AG04450 (cell line): Measurements from ENCODE around the gene NAP1L1. TPM values are rescaled to one million over a fixed set of nuclear protein-coding genes. Genes with fewer than 3 reads are reported as not detected.

Source experiments
- CTCF ChIA-PET: fragments of 300-600, 350-600 bp; formaldehyde crosslinking; extraction: SDS; loops from one replicate; lab custom pipeline; 2022; ENCODE audit warnings: antibody characterized with exemption, inconsistent platforms; lab: Charles Lee
- POLR2A ChIA-PET: fragments of 350-600 bp; formaldehyde crosslinking; extraction: SDS; loops from one replicate; lab custom pipeline; 2021; ENCODE audit warnings: antibody characterized with exemption, inconsistent platforms; lab: Yijun Ruan, JAX
- DNase-seq: peaks from one replicate; pipeline ENCODE4 v3.0.0-alpha.2; 2011; ENCODE audit warnings: low read depth, low spot score
- H3K27ac ChIP-seq: one replicate; pipeline ENCODE4 v1.5.1; 2012; ENCODE audit warnings: low read depth, low read length, control low read depth
- H3K27me3 ChIP-seq: one replicate; pipeline ENCODE4 v1.6.0; 2012; ENCODE audit warnings: low read length; ENCODE audit not compliant: control insufficient read depth, insufficient read depth
- H3K4me3 ChIP-seq: 2 replicates; pipeline ENCODE4 v1.5.1; 2011; ENCODE audit warnings: mild to moderate bottlenecking, low read depth, low read length, control low read depth
- H3K9me3 ChIP-seq: 2 replicates; pipeline ENCODE4 v1.5.1; 2012; ENCODE audit warnings: low read length; ENCODE audit not compliant: control insufficient read depth, insufficient read depth
- polyA plus RNA-seq: library from polyadenylated mRNA; depleted of rRNA; stranded (reverse); fragments of >200 nt; gene quantifications from 2 replicates; pipeline ENCODE4 v1.2.3, GENCODE V29; 2011
- TF ChIP-seq, protein P1 (sequence below): IDR thresholded peaks from 2 replicates; pipeline ENCODE4 v1.5.1; 2011; ENCODE audit warnings: low read depth, low read length, control low read depth, inconsistent platforms

The NAP1L1 gene
- polyA plus RNA-seq, 1 experiment = 593 TPM

DNA sequence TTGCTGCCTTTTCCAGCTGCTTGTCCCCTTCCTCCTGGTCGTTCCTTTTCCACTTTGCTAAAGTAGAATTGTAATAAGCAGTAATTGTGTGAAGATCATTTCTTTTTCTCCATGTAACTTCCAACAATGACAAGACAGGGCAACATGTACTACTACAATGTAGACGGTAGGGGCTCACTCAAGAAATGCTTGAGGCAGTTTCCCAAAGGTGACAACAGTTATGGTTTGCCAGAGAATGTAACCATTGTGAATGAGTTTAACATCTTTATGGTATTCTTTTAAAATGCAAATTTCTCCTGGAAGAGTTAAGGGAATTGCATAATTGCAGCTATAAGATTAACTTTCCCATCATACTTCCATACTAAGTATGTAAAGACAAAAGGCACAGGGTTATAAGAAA lies 29.1 kb downstream of the NAP1L1 start:
- TF ChIP-seq, protein P1, sequence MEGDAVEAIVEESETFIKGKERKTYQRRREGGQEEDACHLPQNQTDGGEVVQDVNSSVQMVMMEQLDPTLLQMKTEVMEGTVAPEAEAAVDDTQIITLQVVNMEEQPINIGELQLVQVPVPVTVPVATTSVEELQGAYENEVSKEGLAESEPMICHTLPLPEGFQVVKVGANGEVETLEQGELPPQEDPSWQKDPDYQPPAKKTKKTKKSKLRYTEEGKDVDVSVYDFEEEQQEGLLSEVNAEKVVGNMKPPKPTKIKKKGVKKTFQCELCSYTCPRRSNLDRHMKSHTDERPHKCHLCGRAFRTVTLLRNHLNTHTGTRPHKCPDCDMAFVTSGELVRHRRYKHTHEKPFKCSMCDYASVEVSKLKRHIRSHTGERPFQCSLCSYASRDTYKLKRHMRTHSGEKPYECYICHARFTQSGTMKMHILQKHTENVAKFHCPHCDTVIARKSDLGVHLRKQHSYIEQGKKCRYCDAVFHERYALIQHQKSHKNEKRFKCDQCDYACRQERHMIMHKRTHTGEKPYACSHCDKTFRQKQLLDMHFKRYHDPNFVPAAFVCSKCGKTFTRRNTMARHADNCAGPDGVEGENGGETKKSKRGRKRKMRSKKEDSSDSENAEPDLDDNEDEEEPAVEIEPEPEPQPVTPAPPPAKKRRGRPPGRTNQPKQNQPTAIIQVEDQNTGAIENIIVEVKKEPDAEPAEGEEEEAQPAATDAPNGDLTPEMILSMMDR = peak; percentile 21; the same call in 1 of the 2 replicates

DNA sequence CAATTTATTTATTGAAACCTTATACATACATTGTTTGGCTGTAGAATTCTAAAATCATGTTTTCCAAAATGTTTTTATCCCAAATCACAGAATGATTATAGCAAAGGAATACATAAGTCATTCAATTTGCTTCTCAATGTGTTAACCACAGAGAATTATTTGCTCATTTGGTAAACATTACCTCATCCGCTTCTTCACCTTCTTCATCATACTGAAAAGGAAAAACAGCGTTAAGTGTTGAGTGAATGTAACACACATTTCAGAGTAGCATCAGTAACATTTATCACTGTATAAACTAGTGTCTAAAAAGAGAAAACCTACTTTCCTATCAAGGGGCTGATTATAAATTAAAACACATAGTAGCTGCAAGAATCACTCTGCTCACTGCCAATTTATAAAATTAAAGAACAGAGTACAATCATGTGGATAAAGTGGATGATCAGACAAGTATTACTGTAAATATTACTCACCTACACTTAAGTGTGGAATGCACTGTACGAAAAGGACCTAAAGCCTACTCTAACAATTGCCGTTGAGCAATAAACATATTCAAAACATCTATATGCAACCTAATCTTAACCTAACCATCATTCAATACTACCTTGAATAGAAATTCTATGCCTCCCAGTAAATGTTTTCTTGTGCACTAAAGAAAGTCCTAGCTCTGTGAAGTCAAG lies 34.8 kb downstream of the NAP1L1 start:
- no peak for DNase-seq
- Histone ChIP-seq H3K4me3 (no peak overlapping the region), H3K9me3 (no peaks in the 10 kb centered on the region), H3K27me3 (no peaks in the 10 kb centered on the region), H3K27ac (no peak overlapping the region)
- ChIA-PET CTCF (interaction anchor here (1.1 to 1.9 kb wide), 4 partner anchors 12 to 537 kb away, joined by 3 to 9 read pairs (median 6); no protein-coding TSS in a partner anchor), POLR2A (no interaction called here)
- TF ChIP-seq, protein P1 = no peak

More for the DNA sequence above, 29.1 kb downstream of the NAP1L1 start:
- no peaks in the 10 kb centered on the region for H3K9me3 ChIP-seq
- ChIA-PET CTCF (interaction anchor here (1.6 kb wide), 1 partner anchor 292 kb away, joined by 4 read pairs; no protein-coding TSS in a partner anchor), POLR2A (no interaction called here)
- no peaks in the 10 kb centered on the region for H3K27me3 ChIP-seq
- H3K27ac ChIP-seq = no peak overlapping the region
- no peak for DNase-seq
- H3K4me3 ChIP-seq = no peak overlapping the region

DNA sequence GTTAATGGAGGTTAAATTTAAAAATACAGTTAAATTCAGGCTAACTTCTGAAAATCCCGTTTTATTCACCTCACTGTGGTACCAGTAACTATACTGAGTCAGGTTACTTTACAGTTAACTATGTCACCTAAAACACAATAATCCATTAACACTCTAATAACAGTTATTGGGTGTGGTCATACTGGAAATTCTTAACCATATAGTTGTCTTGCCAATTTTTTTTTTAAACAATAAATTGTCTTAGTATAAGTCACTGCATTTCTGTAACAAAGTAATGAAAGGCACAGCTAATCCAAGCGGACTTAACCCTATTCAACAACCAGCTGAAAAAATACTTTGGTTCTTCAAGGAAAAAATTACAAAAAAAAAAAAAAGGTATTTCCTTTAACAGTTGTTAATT lies 36.7 kb downstream of the NAP1L1 start:
- Histone ChIP-seq H3K27ac (no peak overlapping the region), H3K4me3 (no peak overlapping the region), H3K9me3 (no peaks in the 10 kb centered on the region), H3K27me3 (no peaks in the 10 kb centered on the region)
- ChIA-PET POLR2A (interaction anchor here (0.7 kb wide), 1 partner anchor 214 kb away, joined by 3 read pairs; no protein-coding TSS in a partner anchor), CTCF (interaction anchor here (0.6 to 1.7 kb wide), 4 partner anchors 8 to 373 kb away, joined by 4 to 8 read pairs (median 4); no protein-coding TSS in a partner anchor)
- TF ChIP-seq, protein P1 = no peak
- DNase-seq = no peak

DNA sequence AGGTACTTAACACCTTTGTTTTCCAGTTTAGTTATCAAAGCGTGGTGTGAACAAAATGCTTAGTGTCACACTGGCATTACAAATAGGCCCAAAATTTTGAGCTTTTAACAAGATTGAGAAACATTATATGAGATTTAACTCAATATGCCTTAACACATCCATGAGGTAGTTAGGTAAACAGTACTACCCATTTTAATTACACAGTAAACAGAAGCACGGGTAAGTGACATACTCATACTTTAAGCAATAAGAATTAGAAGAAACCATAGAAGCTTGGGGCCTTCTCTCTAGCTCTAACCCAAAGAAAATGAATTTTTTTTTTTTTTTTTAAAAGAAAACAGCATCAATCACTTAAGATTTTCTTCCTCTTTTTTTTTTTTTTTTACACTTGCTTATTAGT lies 37.4 kb downstream of the NAP1L1 start:
- TF ChIP-seq, protein P1 = no peak
- POLR2A ChIA-PET = no interaction called here
- no peaks in the 10 kb centered on the region for H3K9me3 ChIP-seq
- CTCF ChIA-PET = interaction anchor here (0.6 to 1.1 kb wide), 3 partner anchors 38 to 374 kb away, joined by 3 to 4 read pairs (median 4); no protein-coding TSS in a partner anchor
- no peak for DNase-seq
- H3K4me3 ChIP-seq = no peak overlapping the region
- no peak overlapping the region for H3K27ac ChIP-seq
- no peaks in the 10 kb centered on the region for H3K27me3 ChIP-seq

DNA sequence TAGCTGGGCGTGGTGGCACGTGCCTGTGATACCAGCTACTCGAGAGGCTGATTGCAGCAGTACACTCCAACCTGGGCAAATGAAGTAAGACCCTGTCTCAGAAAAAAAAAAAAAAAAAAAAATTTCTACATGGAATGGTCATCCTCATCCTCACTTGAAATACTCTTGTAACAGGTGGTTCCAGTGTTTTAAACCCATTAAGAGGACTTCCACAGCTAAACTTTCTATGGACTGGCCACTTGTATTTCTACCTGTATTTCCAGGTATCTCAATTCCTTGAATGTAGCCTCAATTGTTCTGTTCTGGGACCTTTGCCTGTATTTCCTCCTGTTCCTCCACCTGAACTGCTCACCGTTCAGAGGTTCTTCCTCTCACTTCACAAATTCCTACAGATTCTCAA lies 41.1 kb downstream of the NAP1L1 start:
- H3K9me3 ChIP-seq = no peaks in the 10 kb centered on the region
- TF ChIP-seq, protein P1 = no peak
- ChIA-PET POLR2A (interaction anchor here (0.7 kb wide), 1 partner anchor 385 kb away, joined by 8 read pairs; no protein-coding TSS in a partner anchor), CTCF (interaction anchor here (7.3 kb wide), 1 partner anchor 516 kb away, joined by 44 read pairs; no protein-coding TSS in a partner anchor)
- H3K4me3 ChIP-seq = no peak overlapping the region
- H3K27me3 ChIP-seq = no peaks in the 10 kb centered on the region
- no peak for DNase-seq
- H3K27ac ChIP-seq = no peak overlapping the region
